Epithelial cell of proximal tubule (primary cell): Measurements from ENCODE around the gene SLC2A5. TPM values are rescaled to one million over a fixed set of nuclear protein-coding genes. Genes with fewer than 3 reads are reported as not detected.
A peak's percentile ranks its signal among the peaks of the same experiment; 100 is the strongest.

Experiments used
- DNase-seq: peaks from one replicate; pipeline ENCODE4 v3.0.0-alpha.2; 2011; ENCODE audit warnings: low read depth
- H3K4me3 ChIP-seq: 2 replicates; pipeline ENCODE4 v1.5.1; 2011; ENCODE audit warnings: low read depth, mild to moderate bottlenecking, low read length
- CTCF ChIP-seq: conservative IDR thresholded peaks from 2 replicates; pipeline ENCODE4 v1.5.1; 2012; ENCODE audit warnings: low read depth, mild to moderate bottlenecking, low read length
- total RNA-seq: library from RNA; depleted of rRNA; stranded (reverse); fragments of >200 nt; gene quantifications from 2 replicates; pipeline ENCODE4 v1.2.3, GENCODE V29; 2015

SLC2A5 gene
- total RNA-seq, 1 donor from 2014 or later, result not detected

GRCh38 chr1:9062021-9062471, 7.4 kb downstream of the SLC2A5 start:
- no peak overlapping the region for H3K4me3 ChIP-seq
- TF ChIP-seq CTCF, result no peak
- DNase-seq, result no peak

GRCh38 chr1:9061252-9061960, 8.0 kb downstream of the SLC2A5 start:
- H3K4me3 ChIP-seq, result no peak overlapping the region
- no peak for TF ChIP-seq CTCF
- DNase-seq, result no peak

GRCh38 chr1:9059891-9060744, 9.3 kb downstream of the SLC2A5 start:
- no peak for DNase-seq
- no peak for TF ChIP-seq CTCF
- no peak overlapping the region for H3K4me3 ChIP-seq

GRCh38 chr1:9058465-9058864, 11.0 kb downstream of the SLC2A5 start:
- DNase-seq, result no peak
- no peak overlapping the region for H3K4me3 ChIP-seq
- peak; percentile 46 for TF ChIP-seq CTCF

GRCh38 chr1:9057851-9058250, 11.6 kb downstream of the SLC2A5 start:
- H3K4me3 ChIP-seq, result no peak overlapping the region
- no peak for TF ChIP-seq CTCF
- DNase-seq, result no peak

GRCh38 chr1:9052272-9053049, 17.0 kb downstream of the SLC2A5 start:
- H3K4me3 ChIP-seq, result no peak overlapping the region
- no peak for TF ChIP-seq CTCF
- DNase-seq, result no peak
